PC-3 (cell line): ENCODE data around the gene CAP2. TPM values are rescaled to one million over a fixed set of nuclear protein-coding genes. Genes with fewer than 3 reads are reported as not detected.

Experiments
- ATAC-seq: fragments of 200-7000 bp; cut with Tn5 transposase; 2 replicates; pipeline ENCODE4 v1.9.1; 2020; ENCODE audit warnings: mild to moderate bottlenecking, moderate library complexity
- BruUV-seq: library from RNA; stranded (reverse); fragments of 400-500 nt; replicated peaks from 2 replicates; lab custom pipeline; 2021; lab: Mats Ljungman, UMichigan
- CTCF ChIA-PET: fragments of 300-600 bp; sonication (Branson Sonifier 250); formaldehyde crosslinking; loops from one replicate; lab custom pipeline; 2022; ENCODE audit warnings: antibody characterized with exemption; lab: Charles Lee
- POLR2A ChIA-PET: fragments of 300-600 bp; sonication (Branson Sonifier 250); formaldehyde crosslinking; loops from one replicate; lab custom pipeline; 2022; ENCODE audit warnings: antibody characterized with exemption; ENCODE audit not compliant: unreplicated experiment; lab: Charles Lee
- DNase-seq: peaks from one replicate; pipeline ENCODE4 v3.0.0-alpha.2; 2015
- H2AFZ ChIP-seq: fragments of 300-600 bp; sonication (generic); 2 replicates; pipeline ENCODE4 v1.6.0; 2016; ENCODE audit warnings: antibody characterized with exemption, low read length
- H3F3A ChIP-seq: fragments of 300-600 bp; sonication (generic); one replicate; pipeline ENCODE4 v1.6.0; 2017; ENCODE audit warnings: antibody characterized with exemption, low read length, control low read depth, mild to moderate bottlenecking; ENCODE audit not compliant: unreplicated experiment
- H3K27ac ChIP-seq: fragments of 300-600 bp; sonication (generic); 2 replicates; pipeline ENCODE4 v1.5.1; 2016; ENCODE audit warnings: mild to moderate bottlenecking, low read length
- H3K27me3 ChIP-seq: fragments of 300-600 bp; sonication (generic); 2 replicates; pipeline ENCODE4 v1.6.1; 2016; ENCODE audit warnings: low read length, mixed read lengths
- H3K36me3 ChIP-seq: fragments of 300-600 bp; sonication (generic); 2 replicates; pipeline ENCODE4 v1.6.1; 2016; ENCODE audit warnings: low read depth, mixed run types, low read length, mixed read lengths
- H3K4me1 ChIP-seq: fragments of 300-600 bp; sonication (generic); 2 replicates; pipeline ENCODE4 v1.5.1; 2016; ENCODE audit warnings: low read length; ENCODE audit not compliant: insufficient read depth
- H3K4me2 ChIP-seq: fragments of 300-600 bp; sonication (generic); 2 replicates; pipeline ENCODE4 v1.6.0; 2016; ENCODE audit warnings: low read length
- H3K4me3 ChIP-seq: fragments of 300-600 bp; sonication (generic); 2 replicates; pipeline ENCODE4 v1.5.1; 2016; ENCODE audit warnings: mild to moderate bottlenecking, low read length, mixed read lengths
- H3K79me2 ChIP-seq: fragments of 300-600 bp; sonication (generic); 2 replicates; pipeline ENCODE4 v1.6.1; 2017; ENCODE audit warnings: low read length, mixed read lengths
- H3K9ac ChIP-seq: fragments of 300-600 bp; sonication (generic); 2 replicates; pipeline ENCODE4 v1.6.0; 2016; ENCODE audit warnings: mild to moderate bottlenecking, low read length
- H3K9me2 ChIP-seq: fragments of 300-600 bp; sonication (generic); replicated peaks from 2 replicates; pipeline ENCODE4 v1.6.1; 2016; ENCODE audit warnings: mixed run types, low read length, mixed read lengths
- H3K9me3 ChIP-seq: fragments of 300-600 bp; sonication (generic); 2 replicates; pipeline ENCODE4 v1.6.1; 2016; ENCODE audit warnings: low read length, mixed read lengths
- H4K20me1 ChIP-seq: fragments of 300-600 bp; sonication (generic); 2 replicates; pipeline ENCODE4 v1.6.1; 2016; ENCODE audit warnings: low read length, mixed read lengths
- EZH2 ChIP-seq: fragments of 300-600 bp; sonication (generic); IDR thresholded peaks from one replicate; pipeline ENCODE4 v1.6.1; 2017; ENCODE audit warnings: antibody characterized with exemption, mild to moderate bottlenecking, low read length; ENCODE audit not compliant: unreplicated experiment
- EZH2phosphoT487 ChIP-seq: fragments of 300-600 bp; sonication (generic); IDR thresholded peaks from 2 replicates; pipeline ENCODE4 v1.6.1; 2018; ENCODE audit warnings: mild to moderate bottlenecking, antibody characterized with exemption, low read length, borderline replicate concordance
- intact Hi-C: fragments of 100-400 bp; cut with micrococcal nuclease; formaldehyde crosslinking; loops from 2 replicates; pipeline ENCODE4 v1.9.0; 2023
- total RNA-seq: library from RNA; depleted of rRNA; stranded (reverse); fragments of >200 nt; gene quantifications from 2 replicates; pipeline ENCODE4 v1.2.3, GENCODE V29; 2014
- TF ChIP-seq, protein P1 (sequence below): fragments of 300-600 bp; sonication (generic); conservative IDR thresholded peaks from 2 replicates; pipeline ENCODE4 v1.5.1; 2017; ENCODE audit warnings: antibody characterized with exemption, low read depth, mild to moderate bottlenecking, low read length

The CAP2 gene
- total RNA-seq, 1 experiment from 2014 or later = 8.2 TPM

GRCh38 chr6:17511084-17511483, 117.7 kb downstream of the CAP2 start:
- POLR2A ChIA-PET = no interaction called here
- Histone ChIP-seq H3K4me1 (peaks cover under 1% of the 10 kb centered on the region; the same call in 1 of the 2 replicates), H2AFZ (no peak overlapping the region), H3K9me2 (no peaks in the 10 kb centered on the region), H3K36me3 (peaks cover 34% of the 10 kb centered on the region), H3K9ac (no peak overlapping the region), H3K79me2 (no peaks in the 10 kb centered on the region), H3K9me3 (no peaks in the 10 kb centered on the region), H3K4me2 (no peak overlapping the region), H3K27me3 (no peaks in the 10 kb centered on the region), H3K27ac (no peak overlapping the region), H4K20me1 (no peaks in the 10 kb centered on the region), H3K4me3 (no peak overlapping the region), H3F3A (no peaks in the 10 kb centered on the region)
- no TSS peak for BruUV-seq
- ATAC-seq (no peak), DNase-seq (no peak)
- CTCF ChIA-PET = no interaction called here
- TF ChIP-seq EZH2 = no peak
- TF ChIP-seq EZH2phosphoT487 = no peak
- TF ChIP-seq, protein P1, sequence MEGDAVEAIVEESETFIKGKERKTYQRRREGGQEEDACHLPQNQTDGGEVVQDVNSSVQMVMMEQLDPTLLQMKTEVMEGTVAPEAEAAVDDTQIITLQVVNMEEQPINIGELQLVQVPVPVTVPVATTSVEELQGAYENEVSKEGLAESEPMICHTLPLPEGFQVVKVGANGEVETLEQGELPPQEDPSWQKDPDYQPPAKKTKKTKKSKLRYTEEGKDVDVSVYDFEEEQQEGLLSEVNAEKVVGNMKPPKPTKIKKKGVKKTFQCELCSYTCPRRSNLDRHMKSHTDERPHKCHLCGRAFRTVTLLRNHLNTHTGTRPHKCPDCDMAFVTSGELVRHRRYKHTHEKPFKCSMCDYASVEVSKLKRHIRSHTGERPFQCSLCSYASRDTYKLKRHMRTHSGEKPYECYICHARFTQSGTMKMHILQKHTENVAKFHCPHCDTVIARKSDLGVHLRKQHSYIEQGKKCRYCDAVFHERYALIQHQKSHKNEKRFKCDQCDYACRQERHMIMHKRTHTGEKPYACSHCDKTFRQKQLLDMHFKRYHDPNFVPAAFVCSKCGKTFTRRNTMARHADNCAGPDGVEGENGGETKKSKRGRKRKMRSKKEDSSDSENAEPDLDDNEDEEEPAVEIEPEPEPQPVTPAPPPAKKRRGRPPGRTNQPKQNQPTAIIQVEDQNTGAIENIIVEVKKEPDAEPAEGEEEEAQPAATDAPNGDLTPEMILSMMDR = no peak
- intact Hi-C loops = no loop called here

DNA sequence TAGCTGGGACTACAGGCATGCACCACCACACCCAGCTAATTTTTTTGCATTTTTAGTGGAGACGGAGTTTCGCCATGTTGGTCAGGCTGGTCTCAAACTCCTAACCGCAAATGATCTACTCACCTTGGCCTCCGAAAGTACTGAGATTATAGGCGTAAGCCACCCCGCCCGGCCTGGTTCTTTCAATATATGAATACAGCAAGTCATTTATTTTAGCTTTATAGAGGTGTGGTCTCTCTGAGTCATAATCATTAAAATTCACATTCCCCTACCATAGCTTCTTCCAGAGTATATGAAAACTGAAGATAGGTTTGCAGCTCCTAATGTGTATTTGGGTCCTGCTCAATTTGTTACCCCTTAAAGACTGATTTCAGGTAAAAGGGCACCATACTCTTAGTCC, 118.2 kb downstream of the CAP2 start:
- H3K4me3 ChIP-seq = no peak overlapping the region
- no peak overlapping the region for H3K9ac ChIP-seq
- no peak overlapping the region for H3K27ac ChIP-seq
- no peaks in the 10 kb centered on the region for H3K4me1 ChIP-seq
- H3K9me2 ChIP-seq = no peaks in the 10 kb centered on the region
- H3K27me3 ChIP-seq = no peaks in the 10 kb centered on the region
- H3K79me2 ChIP-seq = no peaks in the 10 kb centered on the region
- peaks cover 34% of the 10 kb centered on the region for H3K36me3 ChIP-seq
- ChIA-PET CTCF (no interaction called here), POLR2A (no interaction called here)
- no TSS peak for BruUV-seq
- H3K9me3 ChIP-seq = no peaks in the 10 kb centered on the region
- intact Hi-C loops = no loop called here
- H4K20me1 ChIP-seq = no peaks in the 10 kb centered on the region
- H3K4me2 ChIP-seq = no peak overlapping the region
- no peak overlapping the region for H2AFZ ChIP-seq
- DNase-seq (peak; percentile 12), ATAC-seq (peak; percentile 72)
- TF ChIP-seq EZH2 (no peak), EZH2phosphoT487 (no peak)
- TF ChIP-seq, protein P1 = no peak
- no peaks in the 10 kb centered on the region for H3F3A ChIP-seq

- no peaks in the 10 kb centered on the region for H3K9me2 ChIP-seq
- H3K36me3 ChIP-seq = peaks cover 8% of the 10 kb centered on the region; the same call in 1 of the 2 replicates
- CTCF ChIA-PET = no interaction called here
- H3K4me1 ChIP-seq = no peaks in the 10 kb centered on the region
- H3K4me2 ChIP-seq = no peak overlapping the region
- H3K9ac ChIP-seq = no peak overlapping the region
- no peaks in the 10 kb centered on the region for H3K9me3 ChIP-seq
- no peaks in the 10 kb centered on the region for H3K79me2 ChIP-seq
- no peak overlapping the region for H2AFZ ChIP-seq
- POLR2A ChIA-PET = no interaction called here
- ATAC-seq = no peak
- H3K27ac ChIP-seq = no peak overlapping the region
- intact Hi-C loops = no loop called here
- TF ChIP-seq EZH2 = no peak
- TF ChIP-seq EZH2phosphoT487 = no peak
- TF ChIP-seq, protein P1 = no peak
- no peaks in the 10 kb centered on the region for H4K20me1 ChIP-seq
- DNase-seq = no peak
- no peak overlapping the region for H3K4me3 ChIP-seq
- no TSS peak for BruUV-seq
- no peaks in the 10 kb centered on the region for H3F3A ChIP-seq
- H3K27me3 ChIP-seq = no peaks in the 10 kb centered on the region
These were observed 125.7 kb downstream of the CAP2 start for GRCh38 chr6:17519120-17519519.
